GM21737 (cell line): Measurements from ENCODE around the gene ACSL1.

Experiments used
- ATAC-seq: cut with Tn5 transposase; IDR thresholded peaks from one replicate; pipeline ENCODE4 v1.9.1; 2021; ENCODE audit warnings: mild to moderate bottlenecking, moderate library complexity; ENCODE audit not compliant: unreplicated experiment

ACSL1 gene

DNA sequence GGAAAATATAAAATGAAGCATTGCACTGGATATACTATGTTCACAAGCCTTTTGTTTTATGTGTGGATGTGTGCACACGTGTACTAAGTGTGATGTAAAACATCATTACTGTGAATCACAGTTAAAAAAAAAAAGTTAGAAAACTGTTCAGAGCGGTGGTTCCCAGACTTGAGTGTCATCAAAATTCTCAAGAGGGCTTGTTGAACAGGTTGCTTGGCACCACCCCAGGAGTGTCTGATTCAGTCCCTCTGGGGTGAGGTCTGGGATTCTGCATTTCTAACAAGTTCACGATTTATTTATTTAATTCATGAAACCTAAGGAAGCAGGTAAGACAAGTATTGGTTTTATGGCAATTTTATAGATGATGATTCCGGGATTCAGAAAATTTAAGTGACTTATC lies 93.6 kb downstream of the ACSL1 start:
- ATAC-seq = no peak

DNA sequence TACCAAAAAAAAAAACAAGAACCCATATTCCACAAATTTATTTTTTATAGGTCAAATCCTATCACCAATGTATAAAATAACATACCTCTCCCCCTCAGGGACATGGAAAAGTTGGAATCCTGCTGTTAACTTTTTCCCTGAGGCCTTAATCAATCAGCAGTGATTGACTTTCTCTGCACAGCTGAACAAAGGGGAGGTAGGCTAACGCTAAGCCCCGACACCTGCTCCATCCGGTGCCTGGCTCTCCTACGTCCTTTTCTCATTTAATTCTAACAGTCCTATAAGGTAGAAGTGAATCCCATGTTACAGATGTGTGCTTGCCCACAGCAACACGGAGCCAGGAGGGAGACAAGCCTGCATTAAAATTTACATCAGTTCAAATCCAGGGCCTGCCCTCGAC lies 94.7 kb downstream of the ACSL1 start:
- ATAC-seq = no peak

DNA sequence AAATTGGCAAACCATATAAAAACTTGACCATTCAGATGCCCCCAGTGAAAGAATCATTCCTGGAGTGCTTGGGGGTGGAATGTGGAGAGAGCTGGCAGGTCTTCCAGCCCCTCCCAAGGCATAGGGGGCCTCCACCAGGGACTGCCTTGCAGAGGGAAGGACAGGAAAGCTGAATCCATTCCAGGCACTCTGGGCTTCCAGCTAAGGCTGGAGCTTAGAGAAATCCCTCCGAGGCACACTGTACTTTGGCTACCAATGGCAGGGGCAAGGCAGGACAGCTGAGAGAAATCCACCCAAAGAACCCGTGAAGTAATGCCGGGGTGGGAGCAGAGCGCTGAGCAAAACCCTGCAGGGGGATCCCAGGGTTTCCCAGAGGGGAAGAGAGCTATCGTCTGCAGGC lies 95.8 kb downstream of the ACSL1 start:
- no peak for ATAC-seq

- no peak for ATAC-seq
Observed at GRCh38 chr4:184728858-184729257, 96.9 kb downstream of the ACSL1 start.

DNA sequence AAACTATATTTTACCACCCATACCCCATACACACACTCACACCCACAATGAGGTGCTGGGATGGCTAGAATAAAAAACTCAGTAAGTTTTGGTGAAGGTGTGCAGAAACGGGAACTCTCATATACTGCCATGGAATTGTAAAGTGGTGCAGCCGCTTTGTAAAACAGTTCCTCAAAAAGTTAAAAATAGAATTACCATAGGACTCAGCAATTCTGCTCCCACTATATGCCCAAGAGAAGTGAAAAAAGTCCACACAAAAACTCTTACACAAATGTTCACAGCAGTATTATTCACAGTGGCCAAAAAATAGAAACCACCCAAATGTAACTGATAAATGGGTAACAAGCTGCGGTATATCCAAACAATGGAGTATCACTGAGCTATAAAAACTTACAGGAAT lies 98.3 kb downstream of the ACSL1 start:
- ATAC-seq = no peak

DNA sequence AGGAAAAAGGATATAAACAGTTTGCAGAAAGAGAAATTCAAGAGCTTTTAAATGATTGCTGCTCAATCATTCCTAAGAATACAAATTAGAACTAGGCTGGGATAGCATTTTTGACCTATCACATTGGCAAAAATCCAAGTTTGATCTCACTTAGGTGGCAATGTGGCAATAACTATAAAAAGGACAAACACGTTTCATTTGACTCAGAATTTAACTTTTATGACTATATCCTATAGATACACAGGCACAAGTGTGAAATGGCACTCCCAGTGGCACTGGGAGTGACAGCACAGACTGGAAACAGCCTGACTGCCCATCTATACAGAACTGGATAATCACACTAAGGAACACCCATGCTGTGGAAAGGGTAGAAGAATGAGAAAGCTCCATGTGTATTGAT lies 103.0 kb downstream of the ACSL1 start:
- no peak for ATAC-seq

- no peak for ATAC-seq
Observed at GRCh38 chr4:184721254-184721653, 104.5 kb downstream of the ACSL1 start.

DNA sequence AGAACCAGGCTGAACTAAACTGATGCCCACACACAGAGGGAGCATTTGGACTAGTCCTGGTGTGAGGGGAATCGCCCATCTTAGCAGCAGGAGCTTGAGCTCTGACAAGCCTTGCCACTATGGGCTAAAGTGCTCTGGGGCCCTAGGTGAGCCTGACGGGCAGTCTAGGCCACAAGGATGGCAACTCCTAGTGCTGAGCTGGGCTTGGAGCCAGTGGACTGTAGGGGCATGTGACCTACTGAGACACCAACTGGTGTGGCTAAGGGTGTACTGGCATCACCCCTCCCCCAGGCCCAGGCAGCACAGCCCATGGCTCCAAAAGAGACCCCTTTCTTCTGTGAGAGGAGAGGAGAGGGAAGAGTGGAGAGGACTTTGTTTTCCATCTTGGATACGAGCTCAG lies 106.4 kb downstream of the ACSL1 start:
- no peak for ATAC-seq

DNA sequence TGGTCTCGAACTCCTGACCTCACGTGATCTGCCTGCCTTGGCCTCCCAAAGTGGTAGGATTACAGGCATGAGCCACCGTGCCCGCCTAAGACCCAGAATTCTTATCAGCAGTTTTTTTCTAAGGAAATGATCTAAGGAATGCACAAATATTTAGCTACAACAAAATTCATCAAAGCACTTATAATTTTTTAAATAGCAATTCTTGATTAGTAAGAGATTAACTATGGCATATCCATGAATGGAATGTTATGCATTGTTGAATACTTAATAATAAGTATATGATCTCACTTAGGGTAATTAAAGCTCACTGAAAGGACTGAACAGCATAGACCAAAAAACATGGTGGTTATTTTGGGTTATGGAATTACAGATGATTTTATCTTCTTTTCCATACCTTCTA lies 110.2 kb downstream of the ACSL1 start:
- ATAC-seq = no peak

GRCh38 chr4:184713887-184714286 lies 111.9 kb downstream of the ACSL1 start:
- ATAC-seq = no peak

DNA sequence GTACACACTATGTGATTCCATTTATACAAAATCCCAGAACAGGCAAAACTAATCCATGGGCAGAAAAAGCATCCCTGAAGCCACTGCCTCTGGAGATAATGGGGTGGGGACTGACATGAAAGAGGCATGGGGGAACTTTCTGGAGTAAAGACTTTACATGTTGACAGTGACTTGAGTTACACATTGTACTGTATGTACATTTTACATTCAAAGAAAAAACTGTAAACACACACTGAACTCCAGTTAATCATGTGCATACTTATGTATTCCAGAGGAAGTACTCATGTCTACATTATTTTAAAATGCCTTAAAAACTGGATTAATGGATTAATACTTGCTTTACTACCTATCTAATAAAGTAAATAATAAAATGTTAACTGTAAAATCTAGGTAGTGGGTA lies 113.4 kb downstream of the ACSL1 start:
- no peak for ATAC-seq

- no peak for ATAC-seq
Observed at GRCh38 chr4:184706453-184706852, 119.3 kb downstream of the ACSL1 start.

GRCh38 chr4:184705692-184706091 lies 120.1 kb downstream of the ACSL1 start:
- ATAC-seq = no peak
